WI38 (cell line): Measurements from ENCODE around the gene OR2D2.

Source experiments
- H3K4me3 ChIP-seq: 2 replicates; pipeline ENCODE4 v1.5.1; 2011; ENCODE audit warnings: low read depth, mild to moderate bottlenecking, control low read depth, low read length
- TF ChIP-seq, protein P1 (sequence below): IDR thresholded peaks from 2 replicates; pipeline ENCODE4 v1.5.1; 2012; ENCODE audit warnings: low read depth, mild to moderate bottlenecking, control low read depth, low read length

OR2D2 gene

GRCh38 chr11:6892400-6892799 lies at the start of gene OR2D2:
TSS of gene OR2D2 (minus strand) at chr11:6892500. CDS start at chr11:6892500, 0 bp downstream.
- no peak within 1 kb of the TSS for H3K4me3 ChIP-seq
- TF ChIP-seq, protein P1, sequence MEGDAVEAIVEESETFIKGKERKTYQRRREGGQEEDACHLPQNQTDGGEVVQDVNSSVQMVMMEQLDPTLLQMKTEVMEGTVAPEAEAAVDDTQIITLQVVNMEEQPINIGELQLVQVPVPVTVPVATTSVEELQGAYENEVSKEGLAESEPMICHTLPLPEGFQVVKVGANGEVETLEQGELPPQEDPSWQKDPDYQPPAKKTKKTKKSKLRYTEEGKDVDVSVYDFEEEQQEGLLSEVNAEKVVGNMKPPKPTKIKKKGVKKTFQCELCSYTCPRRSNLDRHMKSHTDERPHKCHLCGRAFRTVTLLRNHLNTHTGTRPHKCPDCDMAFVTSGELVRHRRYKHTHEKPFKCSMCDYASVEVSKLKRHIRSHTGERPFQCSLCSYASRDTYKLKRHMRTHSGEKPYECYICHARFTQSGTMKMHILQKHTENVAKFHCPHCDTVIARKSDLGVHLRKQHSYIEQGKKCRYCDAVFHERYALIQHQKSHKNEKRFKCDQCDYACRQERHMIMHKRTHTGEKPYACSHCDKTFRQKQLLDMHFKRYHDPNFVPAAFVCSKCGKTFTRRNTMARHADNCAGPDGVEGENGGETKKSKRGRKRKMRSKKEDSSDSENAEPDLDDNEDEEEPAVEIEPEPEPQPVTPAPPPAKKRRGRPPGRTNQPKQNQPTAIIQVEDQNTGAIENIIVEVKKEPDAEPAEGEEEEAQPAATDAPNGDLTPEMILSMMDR: no peak

- TF ChIP-seq, protein P1: no peak
- no peak overlapping the region for H3K4me3 ChIP-seq
These were observed 49.7 kb upstream of the OR2D2 start for GRCh38 chr11:6941970-6942369.

DNA sequence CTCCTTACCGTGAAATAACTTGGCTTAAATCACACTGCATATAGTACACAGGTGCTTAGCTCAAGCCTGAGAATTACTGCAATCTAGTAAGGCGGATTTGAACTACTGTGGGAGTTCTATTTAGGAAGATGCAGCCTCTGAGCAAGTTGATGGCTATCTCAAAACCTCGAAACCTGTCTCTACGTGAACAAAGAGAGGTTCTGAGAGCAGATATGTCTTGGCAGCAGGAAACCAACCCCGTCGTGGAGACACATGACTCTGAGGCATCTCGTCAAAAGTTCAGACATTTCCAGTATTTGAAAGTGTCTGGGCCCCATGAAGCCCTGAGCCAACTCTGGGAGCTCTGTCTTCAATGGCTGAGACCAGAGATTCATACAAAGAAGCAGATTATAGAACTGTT lies 39.8 kb upstream of the OR2D2 start:
- TF ChIP-seq, protein P1: no peak
- no peak overlapping the region for H3K4me3 ChIP-seq

- TF ChIP-seq, protein P1: no peak
- H3K4me3 ChIP-seq: no peak overlapping the region
These were observed 38.9 kb upstream of the OR2D2 start for GRCh38 chr11:6931146-6931713.

DNA sequence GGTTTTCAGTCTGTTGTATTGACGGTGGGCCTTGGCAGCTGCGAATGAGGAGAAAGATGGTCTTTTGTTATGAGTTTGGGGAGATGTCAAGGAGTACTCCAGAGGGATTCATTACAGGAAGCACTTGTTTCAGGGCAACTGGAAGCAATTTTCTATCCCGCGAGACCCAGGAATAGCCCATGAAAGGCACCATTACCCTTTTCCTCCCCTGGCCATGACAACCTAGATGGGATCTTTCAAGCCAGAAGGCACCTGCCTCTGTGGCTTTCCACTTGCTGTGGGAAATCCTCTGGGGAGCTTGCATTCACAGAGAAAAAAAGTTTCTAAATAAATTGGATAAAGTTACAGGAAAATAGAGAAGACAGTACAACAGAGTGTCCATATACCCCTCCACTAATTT lies 36.6 kb upstream of the OR2D2 start:
- TF ChIP-seq, protein P1: no peak
- no peak overlapping the region for H3K4me3 ChIP-seq

DNA sequence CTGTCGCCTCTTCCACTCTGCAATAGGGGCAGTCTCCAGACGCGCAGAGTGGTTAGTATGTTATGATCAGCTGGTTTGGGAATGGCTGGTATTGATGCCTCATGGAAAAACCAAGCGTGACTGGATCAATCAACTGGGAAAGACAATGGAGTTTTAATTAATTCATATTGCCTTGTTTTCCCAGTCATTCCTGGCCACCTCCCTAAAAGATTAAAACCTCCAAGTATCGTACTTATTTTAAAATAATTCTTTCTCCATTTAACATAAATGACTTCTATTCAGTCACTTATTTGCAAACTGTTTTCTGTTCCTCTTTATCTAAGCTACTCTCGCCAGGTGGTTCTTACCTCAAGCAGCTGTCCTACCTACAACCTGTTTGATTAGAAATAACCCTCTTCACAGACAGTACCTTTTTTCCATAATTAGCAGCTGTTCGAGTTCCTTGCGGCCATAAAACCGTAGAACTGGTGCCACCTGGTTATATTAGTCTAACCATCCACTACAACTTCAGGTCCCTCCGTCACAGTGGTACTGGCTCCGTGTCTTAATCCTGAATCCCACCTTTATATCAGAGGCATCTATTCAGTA lies 34.8 kb upstream of the OR2D2 start:
- TF ChIP-seq, protein P1: no peak
- peak overlapping the region; percentile 71 for H3K4me3 ChIP-seq

GRCh38 chr11:6926208-6927029 lies 34.1 kb upstream of the OR2D2 start, which contains the start of gene ZNF215:
TSS of gene ZNF215 (plus strand) at chr11:6926426. CDS start at chr11:6932273, 5,847 bp downstream.
- TF ChIP-seq, protein P1: no peak
- H3K4me3 ChIP-seq: peak within 1 kb of the TSS; percentile 71
